Stimulated activated CD8-positive, alpha-beta memory T cell treated with anti-CD3 and anti-CD28 coated beads, Interleukin-15, amount 100 ng/mL, for 24 hours (primary cell): ENCODE results near the gene CD53.

Source experiments
- DNase-seq: peaks from one replicate; pipeline ENCODE4 v3.0.0-alpha.2; 2020; ENCODE audit warnings: low read depth

Gene CD53

GRCh38 chr1:110876748-110877341 lies 3.9 kb downstream of the CD53 start:
- no peak for DNase-seq

DNA sequence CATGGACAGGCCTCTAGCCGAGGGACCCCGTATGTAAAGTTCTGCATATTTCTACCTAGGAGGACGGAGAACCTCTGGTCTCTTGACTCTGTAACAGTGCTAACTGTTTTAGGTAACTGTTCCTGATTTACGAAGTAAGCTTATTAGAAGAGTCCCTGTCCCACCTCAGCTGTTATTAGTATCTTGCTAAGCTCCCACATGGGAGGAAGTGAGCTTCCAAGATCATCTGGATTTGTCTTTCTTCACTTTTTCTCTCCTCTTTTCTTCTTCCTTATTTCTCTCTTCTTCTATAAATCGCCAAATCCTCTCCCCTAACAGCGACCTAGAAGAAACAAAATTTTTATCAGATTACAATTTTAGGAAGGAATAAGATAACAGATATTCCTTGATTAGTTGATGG lies 4.4 kb downstream of the CD53 start:
- no peak for DNase-seq

GRCh38 chr1:110877776-110878175 lies 4.8 kb downstream of the CD53 start:
- DNase-seq, result no peak

DNA sequence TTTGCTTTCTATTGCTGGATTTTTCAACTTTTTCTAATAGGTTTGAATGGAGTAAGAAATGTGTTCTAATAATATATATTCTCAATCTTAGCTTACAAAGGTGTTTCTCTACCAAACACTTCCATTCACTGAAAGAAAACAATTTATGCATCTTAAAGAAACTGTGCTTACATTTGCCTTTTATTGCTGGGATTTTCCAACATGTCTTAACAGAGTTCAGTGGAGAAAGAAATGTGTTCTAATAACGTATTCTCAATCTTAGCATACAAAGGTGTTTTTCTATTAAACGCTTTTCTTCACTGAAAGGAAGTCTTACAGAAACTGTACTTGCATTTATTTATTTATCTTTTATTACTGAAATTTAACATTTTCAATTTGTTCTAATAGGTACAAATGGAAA lies 5.6 kb downstream of the CD53 start:
- no peak for DNase-seq

DNA sequence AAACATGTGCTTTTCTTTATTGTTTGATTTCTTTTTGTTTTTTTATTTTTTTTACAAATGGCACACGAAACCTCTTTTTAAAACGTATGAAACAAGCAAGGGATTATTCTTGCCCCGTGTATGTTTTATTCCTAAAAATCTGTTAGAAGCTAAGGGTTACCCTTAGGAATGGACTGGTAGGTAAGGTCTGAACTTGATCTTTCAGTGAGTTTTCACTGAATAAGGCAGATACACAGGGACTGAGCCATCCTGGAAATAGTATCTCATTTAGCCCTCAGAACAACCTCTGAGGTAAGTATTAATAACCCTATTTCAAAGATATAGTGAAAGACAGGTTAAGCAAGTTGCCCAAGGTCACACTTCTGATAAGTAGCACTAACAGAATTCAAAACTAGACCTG lies 6.0 kb downstream of the CD53 start:
- no peak for DNase-seq

GRCh38 chr1:110879758-110880606 lies 7.0 kb downstream of the CD53 start:
- no peak for DNase-seq

GRCh38 chr1:110880708-110881374 lies 7.9 kb downstream of the CD53 start:
- DNase-seq, result no peak

DNA sequence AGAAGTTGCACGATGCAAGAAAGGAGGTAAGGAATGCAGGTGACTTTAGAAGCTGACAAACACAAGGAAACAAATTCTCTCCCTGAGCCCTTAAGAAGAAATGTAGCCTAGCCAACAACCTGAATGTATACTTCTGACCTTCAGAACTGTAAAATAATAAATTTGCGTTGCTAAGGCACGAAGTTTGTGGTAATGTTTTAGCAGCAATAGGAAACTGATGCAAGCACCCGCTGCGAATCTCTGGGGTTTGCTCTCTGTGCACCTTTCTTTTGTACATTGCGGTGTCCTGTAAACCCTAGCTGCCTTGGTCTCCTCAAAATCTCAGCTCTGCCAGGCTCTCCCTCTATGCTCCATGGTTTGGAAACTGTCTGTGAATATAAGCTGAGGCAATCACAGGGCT lies 15.1 kb downstream of the CD53 start:
- no peak for DNase-seq

DNA sequence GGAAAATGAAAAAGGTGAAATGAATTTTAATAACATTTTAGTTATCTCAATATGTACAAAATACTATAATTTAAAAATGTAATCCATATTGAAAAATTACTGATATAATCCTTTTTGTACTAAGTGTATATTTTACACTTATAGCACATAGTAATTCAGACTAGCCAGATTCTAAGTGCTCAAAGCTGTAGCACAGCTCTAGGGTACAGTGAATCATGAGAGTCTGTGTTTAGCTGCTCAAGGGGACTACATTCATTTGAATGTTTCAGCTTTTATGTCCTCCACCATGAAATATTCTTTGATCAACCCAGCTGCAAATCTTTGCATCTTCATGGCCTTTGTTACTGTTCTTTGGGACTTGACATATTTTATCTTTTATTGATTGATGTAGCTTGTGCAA lies 15.7 kb downstream of the CD53 start:
- DNase-seq, result no peak

DNA sequence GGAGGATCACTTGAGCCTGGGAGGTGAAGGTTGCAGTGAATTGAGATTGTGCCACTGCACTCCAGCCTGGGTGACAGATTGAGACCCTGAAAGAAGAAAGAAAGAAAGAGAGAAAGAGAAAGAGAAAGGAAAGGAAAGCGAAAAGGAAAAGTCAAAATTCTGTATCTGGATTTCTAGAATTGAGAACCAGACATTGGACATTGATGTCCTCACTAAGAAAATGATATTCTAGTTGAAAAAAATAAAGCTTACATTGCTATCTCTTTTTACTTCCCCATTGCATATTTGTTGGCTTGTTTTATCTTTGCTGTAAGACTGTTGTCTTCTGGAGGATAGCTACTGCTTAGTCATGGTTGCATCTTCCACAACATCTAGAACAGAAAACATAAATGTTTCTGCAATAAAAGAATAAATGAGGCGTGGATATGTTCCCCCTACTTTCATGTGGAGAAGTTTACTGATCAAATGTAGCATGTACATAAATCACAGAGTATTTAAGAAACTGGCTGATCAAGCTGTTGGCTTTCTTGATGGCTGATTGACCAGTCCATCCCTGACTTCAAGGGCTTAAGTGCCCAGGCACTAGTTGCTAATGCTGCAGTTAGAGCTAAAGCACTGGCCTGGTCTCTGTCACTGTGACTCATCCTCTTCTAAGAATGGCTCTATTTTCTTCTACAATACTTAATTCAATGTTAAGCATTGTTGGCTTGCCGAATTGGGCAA lies 17.7 kb downstream of the CD53 start:
- DNase-seq, result no peak

- DNase-seq, result no peak
Observed at GRCh38 chr1:110893908-110894490, 21.1 kb downstream of the CD53 start.

DNA sequence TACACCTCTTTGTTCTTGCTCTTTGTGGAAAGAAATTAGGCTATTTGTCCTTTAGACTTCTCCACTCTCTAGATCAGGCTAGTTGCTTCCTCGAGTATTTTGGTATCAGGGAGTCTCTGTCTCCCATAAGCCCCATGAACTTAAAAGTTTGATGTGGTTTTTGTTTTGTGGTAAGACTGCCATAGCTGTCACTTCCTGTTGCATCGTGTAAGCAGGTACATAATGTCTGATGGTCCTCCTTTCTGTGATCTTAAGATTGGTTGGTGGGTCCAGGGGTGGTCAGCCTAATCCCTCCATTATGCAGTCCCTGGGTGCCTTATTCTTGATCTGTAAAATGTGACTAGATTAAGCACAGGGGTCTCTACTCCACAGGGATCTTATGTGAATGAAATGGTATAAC lies 23.1 kb downstream of the CD53 start:
- no peak for DNase-seq

DNA sequence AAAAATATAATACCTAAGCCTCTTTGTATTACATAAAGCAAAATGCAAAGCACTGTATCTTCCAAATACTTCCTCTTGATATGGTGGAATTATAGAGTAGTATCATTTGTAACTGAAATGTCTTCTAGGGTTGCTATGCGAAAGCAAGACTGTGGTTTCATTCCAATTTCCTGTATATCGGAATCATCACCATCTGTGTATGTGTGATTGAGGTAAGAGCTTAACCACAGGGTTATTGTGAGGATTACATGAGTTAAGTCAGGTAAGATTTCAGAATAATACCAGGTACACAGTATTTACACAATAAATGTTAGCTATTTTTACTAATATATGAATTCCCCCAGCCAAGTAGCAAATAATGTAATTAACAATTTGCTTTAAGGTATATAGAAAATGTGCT lies 24.7 kb downstream of the CD53 start:
- DNase-seq, result no peak

- no peak for DNase-seq
Observed at GRCh38 chr1:110898734-110899457, 25.9 kb downstream of the CD53 start.

DNA sequence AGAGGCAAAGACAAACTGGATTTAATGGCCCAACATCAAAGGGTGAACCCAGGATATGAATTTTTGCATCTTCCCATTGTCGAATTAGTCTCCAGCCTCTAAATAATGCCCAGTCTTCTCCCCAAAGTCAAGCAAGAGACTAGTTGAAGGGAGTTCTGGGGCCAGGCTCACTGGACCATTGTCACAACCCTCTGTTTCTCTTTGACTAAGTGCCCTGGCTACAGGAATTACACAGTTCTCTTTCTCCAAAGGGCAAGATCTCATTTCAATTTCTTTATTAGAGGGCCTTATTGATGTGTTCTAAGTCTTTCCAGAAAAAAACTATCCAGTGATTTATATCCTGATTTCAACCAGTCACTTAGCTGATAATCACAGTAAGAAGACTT lies 26.5 kb downstream of the CD53 start:
- DNase-seq, result no peak

GRCh38 chr1:110902820-110903463 lies 30.0 kb downstream of the CD53 start:
- no peak for DNase-seq

GRCh38 chr1:110903853-110904500 lies 31.0 kb downstream of the CD53 start:
- no peak for DNase-seq

GRCh38 chr1:110912784-110913183 lies 39.8 kb downstream of the CD53 start:
- no peak for DNase-seq

GRCh38 chr1:110914676-110915075 lies 41.7 kb downstream of the CD53 start:
- DNase-seq, result no peak

DNA sequence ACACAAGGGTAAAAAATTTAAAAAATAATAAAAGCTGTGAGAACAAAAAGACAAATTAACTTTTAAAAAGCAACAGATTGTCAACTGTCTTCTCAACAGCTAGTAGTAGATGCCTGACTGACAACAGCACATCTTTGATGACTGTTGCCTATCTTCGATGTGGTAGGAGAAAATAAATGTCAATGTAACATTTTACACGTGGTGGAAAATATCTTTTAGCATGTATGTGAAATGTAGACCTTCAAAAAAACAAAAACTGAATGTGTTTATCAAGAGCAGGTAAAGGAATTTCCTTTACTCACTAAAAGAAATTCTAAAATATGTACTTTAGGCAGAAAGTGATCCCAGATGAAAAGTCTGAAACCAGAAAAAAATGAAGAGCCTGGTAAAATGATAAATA lies 42.9 kb downstream of the CD53 start:
- DNase-seq, result no peak

DNA sequence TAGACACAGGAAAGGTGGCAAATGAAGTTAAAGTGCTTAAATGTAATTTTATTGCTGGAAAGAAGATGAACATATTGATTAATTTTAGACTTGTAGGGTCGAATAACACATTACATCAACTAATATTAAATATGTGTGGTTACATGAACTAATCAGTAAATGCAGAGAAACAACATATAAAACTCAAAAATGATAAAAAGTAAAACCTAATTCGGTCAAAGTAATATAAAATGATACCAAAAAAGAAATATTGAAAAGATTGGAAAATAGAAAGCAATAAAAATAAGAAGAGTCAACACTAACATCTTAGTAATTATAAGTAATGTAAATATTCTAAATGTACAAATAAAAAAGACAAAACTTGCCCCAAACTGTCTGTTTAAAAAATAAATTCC lies 43.3 kb downstream of the CD53 start:
- DNase-seq, result no peak
